PFSK-1 (cell line): ENCODE data around the gene THSD7B.

ENCODE experiments used
- FOXP2 ChIP-seq: optimal IDR thresholded peaks from 2 replicates; pipeline ENCODE3; 2011; ENCODE audit warnings: borderline replicate concordance, control low read depth, inconsistent platforms; ENCODE audit not compliant: insufficient read depth; ENCODE audit errors: extremely low read length, extremely low read depth
- POLR2AphosphoS5 ChIP-seq: IDR thresholded peaks from 2 replicates; pipeline ENCODE4 v1.6.1; 2012; ENCODE audit warnings: low read depth, mild to moderate bottlenecking, control low read depth, low read length, moderate library complexity
- REST ChIP-seq, 2 experiments: IDR thresholded peaks; 2 replicates each; pipeline versions ENCODE4 v1.6.1 to v1.8.0; 2011 to 2012; ENCODE audit warnings: low read depth in 2 of 2, low read length in 2 of 2, control low read depth in 1 of 2, inconsistent platforms in 1 of 2, mild to moderate bottlenecking in 1 of 2, moderate library complexity in 1 of 2; ENCODE audit not compliant: insufficient read depth in 1 of 2
- SIN3A ChIP-seq: IDR thresholded peaks from 2 replicates; pipeline ENCODE4 v1.6.1; 2012; ENCODE audit warnings: mild to moderate bottlenecking, low read length, moderate library complexity, borderline replicate concordance; ENCODE audit not compliant: insufficient read depth
- TAF1 ChIP-seq: IDR thresholded peaks from 2 replicates; pipeline ENCODE4 v1.6.1; 2012; ENCODE audit warnings: low read length, control low read depth, borderline replicate concordance; ENCODE audit not compliant: insufficient read depth

- TF ChIP-seq POLR2AphosphoS5 (no peak), REST (IDR thresholded peaks at IDR 0.05; ENCODE audit: insufficient read depth in 1 of 2, low read depth in 2 of 2, low read length in 2 of 2) (no peak), FOXP2 (no peak), SIN3A (no peak), TAF1 (no peak)
These were observed 760.4 kb downstream of the THSD7B start for GRCh38 chr2:137525641-137526190.
